A673 (cell line): ENCODE data around the gene ZNF213.

Source experiments
- CTCF ChIP-seq: fragments of 300-800, 200-600 bp; sonication (generic); conservative IDR thresholded peaks from 2 replicates; pipeline ENCODE4 v1.5.1; 2017; ENCODE audit warnings: low read depth, mild to moderate bottlenecking, antibody characterized with exemption, low read length, moderate library complexity, mixed read lengths
- EZH2 ChIP-seq: fragments of 200-600 bp; sonication (generic); IDR thresholded peaks from 2 replicates; pipeline ENCODE4 v1.6.1; 2017; ENCODE audit warnings: borderline replicate concordance, low read depth, mild to moderate bottlenecking, mixed read lengths, antibody characterized with exemption, low read length; ENCODE audit not compliant: poor library complexity, severe bottlenecking

GRCh38 chr16:3143189-3143588, 8.4 kb downstream of the ZNF213 start:
- TF ChIP-seq CTCF (no peak), EZH2 (no peak)
